Activated CD4-positive, alpha-beta T cell treated with anti-CD3 and anti-CD28 coated beads for 24 hours (primary cell): Measurements from ENCODE around the gene ATP2C2.

Experiments used
- DNase-seq, 2 donors: peaks; one replicate each; pipeline ENCODE4 v3.0.0-alpha.2; 2020; ENCODE audit warnings: low read depth in 2 of 2

The ATP2C2 gene

GRCh38 chr16:84366208-84366607 lies 2.1 kb upstream of the ATP2C2 start:
- no peak for DNase-seq

GRCh38 chr16:84367297-84367680 lies 1.0 kb upstream of the ATP2C2 start:
- DNase-seq: no peak

GRCh38 chr16:84367750-84368307 lies 509 bp upstream of the ATP2C2 start:
- DNase-seq: no peak

DNA sequence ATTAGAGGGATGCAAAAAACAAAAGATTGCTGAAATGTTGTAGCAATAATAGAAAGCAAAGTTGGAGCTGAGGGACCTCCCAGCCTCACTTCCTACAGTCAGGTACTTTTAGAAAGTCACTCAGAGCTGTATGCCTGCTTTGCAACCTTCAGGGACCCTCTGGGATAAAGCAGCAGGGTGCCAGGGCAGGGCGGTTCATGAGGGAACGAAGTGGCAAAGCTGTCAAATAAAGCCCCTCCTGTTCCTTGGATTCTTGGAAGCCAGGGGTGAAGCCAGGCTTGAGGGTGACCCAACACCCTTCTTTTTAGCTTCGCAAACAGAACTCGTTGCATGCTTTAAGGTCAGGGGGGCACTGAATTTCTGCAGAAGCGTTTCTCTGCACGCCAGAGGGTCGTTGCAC lies 767 bp downstream of the ATP2C2 start:
- DNase-seq: no peak

GRCh38 chr16:84369938-84370627 lies 1.7 kb downstream of the ATP2C2 start:
- no peak for DNase-seq

DNA sequence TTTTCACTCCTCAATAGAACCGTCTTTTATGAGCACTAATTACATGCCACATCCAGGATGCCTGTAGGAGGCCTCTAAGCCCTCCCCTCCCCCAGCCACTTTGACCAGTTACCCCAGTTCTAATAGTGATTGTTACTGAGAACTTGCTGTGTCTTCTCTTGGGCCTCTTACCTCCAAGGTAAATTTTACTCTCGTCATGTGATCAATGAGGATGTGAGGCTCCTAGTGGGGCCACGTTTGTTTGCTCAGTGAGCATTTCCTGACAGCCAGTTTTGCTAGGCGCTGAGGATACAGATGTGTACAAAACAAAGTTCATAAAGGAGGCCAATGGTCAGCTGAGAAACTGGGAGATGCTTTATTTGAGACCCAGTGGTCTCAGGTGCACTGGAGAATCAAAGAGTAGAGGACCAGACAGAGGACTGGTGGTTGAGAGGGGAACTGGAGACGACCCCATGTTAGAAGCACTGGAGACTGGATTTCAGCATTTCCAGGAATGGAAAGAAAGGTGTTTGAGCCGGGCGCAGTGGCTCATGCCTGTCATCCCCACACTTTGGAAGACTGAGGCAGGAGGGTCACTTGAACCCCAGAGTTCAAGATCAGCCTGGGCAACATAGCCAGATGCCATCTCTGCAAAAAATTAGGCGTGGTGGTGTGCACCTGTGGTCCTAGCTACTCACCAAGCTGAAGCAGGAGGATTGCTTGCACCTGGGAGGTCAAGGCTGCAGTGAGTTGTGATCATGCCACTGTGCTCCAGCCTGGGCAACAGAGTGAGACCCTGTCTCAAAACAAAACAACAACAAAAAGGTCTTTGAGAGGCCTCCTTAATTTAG lies 2.6 kb downstream of the ATP2C2 start:
- DNase-seq: no peak

DNA sequence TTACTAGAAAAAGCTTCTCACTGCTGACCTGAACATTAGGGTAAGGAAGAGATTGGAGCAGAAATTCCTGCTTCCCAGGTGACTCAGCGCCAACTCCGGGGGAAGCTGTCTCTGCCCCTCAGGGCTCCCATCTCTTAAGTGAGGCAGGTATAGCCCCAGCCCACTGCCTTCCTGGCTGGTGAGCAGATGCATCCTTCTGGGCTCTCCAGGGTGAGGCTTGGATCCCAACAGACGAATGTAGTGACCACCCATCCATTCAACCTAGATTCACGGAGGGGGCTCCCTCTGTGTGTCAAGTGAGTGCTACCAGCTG lies 3.2 kb downstream of the ATP2C2 start:
- DNase-seq: no peak

GRCh38 chr16:84373907-84374489 lies 5.7 kb downstream of the ATP2C2 start:
- DNase-seq: no peak

DNA sequence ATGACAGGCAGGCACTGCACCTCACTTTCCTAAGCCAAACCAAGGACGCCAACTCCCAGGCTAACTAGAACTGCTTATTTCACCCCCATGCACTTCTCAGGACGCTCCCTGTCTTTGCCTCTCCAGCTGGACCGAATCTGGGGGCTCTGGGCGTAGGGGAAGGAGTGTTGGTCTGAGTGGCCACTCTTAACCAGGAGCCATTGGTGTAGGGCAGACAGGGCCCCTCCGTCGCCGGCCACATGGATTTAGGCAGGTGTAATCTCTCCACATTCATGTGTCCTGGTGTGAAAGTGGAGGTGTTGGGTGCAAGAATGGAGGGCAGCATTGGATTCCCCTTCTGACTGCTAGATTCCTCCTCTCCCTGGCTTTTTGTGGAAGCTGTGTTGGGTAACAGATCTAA lies 9.8 kb downstream of the ATP2C2 start:
- no peak for DNase-seq

GRCh38 chr16:84378567-84378966 lies 10.2 kb downstream of the ATP2C2 start:
- DNase-seq: no peak

DNA sequence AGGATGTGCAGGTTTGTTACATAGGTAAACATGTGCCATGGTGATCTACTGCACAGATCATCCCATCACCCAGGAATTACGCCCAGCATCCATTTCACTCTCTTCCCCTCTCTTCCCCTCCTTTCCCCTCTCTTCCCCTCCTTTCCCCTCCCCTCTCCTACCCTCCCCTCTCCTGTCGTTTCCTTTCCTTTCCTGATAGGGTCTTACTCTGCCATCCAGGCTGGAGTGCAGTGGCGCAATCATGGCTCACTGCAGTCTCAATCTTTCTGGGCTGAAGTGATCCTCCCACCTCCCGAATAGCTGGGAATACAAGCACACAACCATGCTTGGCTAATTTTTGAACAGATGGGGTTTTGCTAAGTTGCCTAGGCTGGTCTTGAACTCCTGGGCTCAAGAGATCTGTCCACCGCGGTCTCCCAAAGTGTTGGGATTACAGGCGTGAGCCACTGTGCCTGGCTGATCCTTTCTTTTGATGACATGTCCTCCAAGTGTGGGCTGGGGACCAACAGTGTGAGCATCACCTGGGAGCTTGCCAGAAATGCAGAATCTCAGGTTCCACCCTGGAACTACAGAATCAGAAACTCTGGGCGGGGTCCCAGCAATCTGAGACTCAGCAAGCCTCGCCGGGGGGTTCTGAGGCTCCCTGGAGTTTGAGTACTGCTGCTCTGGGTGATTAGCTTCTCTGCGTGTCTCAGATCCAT lies 10.8 kb downstream of the ATP2C2 start:
- no peak for DNase-seq

DNA sequence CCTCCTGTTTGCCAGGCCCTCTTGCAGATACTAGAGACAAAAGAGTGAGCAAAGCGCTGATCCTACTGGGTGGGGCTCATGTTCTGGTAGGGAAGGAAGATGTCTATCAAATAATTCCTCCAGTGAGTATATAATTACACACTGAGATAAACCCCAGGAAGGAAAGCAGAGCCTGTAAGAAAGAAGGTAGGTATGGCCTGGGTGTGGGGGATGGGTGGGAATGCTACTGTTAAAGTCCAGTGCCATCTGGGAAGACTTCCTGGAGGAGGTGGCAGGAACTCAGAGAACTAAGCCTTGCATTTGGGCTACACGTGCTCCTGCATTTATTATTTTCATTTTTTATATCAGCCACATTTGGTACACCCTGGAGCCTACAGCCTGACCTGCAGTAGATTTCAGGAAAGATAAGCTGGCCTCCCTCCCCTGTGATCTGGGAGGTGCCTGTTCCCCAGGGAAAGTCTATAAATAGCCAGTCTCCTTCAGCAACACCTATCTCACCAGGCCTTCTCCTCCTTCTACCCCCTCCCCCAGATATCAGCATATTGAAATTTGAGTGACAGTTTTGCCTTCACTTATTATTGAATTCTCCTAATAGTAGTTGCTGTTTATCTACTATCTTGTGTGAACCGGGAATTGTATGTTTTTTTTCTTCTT lies 11.5 kb downstream of the ATP2C2 start:
- DNase-seq: no peak

- DNase-seq: no peak
Observed at GRCh38 chr16:84380405-84380804, 12.1 kb downstream of the ATP2C2 start.

DNA sequence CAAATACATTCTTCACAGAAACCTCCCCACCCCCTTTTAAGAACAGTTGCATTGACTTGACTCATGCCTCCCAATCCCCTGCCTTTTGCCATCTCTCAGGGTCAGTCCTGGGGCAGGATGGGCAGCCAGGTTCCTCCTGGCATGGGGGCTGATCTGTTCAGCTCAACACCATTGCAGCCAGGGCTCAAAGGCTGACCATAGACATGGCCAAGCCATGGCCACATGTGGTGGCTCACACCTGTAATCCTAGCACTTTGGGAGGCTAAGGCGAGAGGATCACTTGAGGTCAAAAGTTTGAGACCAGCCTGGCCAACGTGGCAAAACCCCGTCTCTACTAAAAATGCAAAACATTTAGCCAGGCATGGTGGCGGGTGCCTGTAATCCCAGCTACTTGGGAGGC lies 14.1 kb downstream of the ATP2C2 start:
- DNase-seq: no peak

DNA sequence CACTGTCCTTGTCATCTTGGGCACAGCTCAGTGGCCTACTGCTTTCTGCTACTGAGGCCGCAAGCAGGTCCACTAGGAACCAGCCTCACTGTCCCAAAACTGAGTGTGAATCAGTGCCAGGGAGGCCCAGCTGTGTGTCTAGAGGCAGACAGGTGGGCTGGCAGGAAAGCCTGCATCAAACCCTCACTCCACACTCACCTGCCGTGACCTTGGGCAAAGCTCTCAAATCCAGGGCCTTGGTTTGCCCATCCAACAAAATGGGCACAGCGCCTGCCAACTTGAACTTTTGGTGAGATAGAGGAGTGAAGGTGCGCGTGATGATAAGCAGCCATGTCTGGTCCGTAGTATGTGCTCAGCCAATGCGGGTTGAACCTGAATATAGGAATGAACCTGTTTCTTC lies 14.8 kb downstream of the ATP2C2 start:
- DNase-seq: no peak

- no peak for DNase-seq
Observed at GRCh38 chr16:84386047-84386446, 17.7 kb downstream of the ATP2C2 start.

DNA sequence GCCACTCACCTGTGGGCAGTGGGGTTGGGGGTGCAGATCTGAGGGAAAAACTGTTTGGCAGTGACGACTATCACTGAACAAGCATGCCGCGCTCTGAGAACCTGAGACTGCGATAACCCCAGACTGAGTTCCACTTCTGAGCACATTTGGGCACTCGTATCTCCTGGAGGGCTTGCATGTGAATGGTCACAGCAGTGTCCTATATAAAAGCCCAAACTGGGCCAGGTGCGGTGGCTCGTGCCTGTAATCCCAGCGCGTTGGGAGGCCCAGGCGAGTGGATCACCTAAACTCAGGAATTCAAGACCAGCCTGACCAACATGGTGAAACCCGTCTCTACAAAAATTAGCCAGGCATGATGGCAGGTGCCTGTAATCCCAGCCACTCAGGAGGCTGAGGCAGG lies 18.7 kb downstream of the ATP2C2 start:
- DNase-seq: no peak

- DNase-seq: no peak
Observed at GRCh38 chr16:84390131-84390785, 21.9 kb downstream of the ATP2C2 start.

DNA sequence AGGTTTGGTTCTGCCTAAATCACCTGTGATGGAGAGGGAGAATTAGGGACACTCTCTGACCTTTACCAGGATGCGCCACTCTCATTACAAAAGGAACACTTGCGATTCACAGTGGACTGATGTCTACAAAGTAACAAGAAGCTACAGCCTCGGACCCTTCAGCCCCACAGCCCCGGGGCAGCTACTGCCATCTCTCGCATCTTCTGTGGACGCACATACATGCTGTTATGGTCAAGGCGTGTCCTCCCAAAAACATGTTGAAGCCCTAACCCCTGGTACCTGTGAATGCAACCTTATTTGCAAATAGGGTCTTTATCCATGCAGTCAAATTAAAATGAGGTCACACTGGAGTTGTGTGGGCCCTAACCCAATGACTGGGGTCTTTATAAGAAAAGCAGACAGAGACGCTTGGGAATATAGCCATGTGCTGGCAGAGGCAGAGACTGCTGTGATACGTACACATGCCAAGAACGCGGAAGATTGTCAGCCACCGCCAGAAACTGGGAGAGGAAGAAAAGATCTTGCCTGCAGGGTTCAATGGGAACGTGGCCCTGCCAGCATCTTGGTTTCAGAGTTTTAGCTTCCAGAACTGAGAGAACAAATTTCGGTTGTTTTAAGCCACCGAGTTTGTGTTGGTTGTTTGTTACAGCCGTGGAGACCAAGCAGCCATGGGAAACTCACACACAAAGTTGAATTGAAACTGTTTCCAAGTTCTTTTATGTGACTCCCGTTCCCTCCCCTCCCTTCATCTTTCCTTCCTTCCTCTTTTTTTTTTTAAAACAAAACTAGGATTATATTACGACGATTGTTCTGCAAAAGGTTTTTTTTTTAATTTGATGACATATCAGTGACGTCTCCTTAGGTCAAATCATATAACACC lies 23.1 kb downstream of the ATP2C2 start:
- DNase-seq: no peak

GRCh38 chr16:84392031-84392360 lies 23.7 kb downstream of the ATP2C2 start:
- no peak for DNase-seq
